ENCODE data around the gene NOLC1.
"Not testable (repeated sequence)": the region's sequence is repeated elsewhere in the genome, so short reads cannot be mapped to it uniquely, and the experiment has no call there.

The NOLC1 gene

DNA sequence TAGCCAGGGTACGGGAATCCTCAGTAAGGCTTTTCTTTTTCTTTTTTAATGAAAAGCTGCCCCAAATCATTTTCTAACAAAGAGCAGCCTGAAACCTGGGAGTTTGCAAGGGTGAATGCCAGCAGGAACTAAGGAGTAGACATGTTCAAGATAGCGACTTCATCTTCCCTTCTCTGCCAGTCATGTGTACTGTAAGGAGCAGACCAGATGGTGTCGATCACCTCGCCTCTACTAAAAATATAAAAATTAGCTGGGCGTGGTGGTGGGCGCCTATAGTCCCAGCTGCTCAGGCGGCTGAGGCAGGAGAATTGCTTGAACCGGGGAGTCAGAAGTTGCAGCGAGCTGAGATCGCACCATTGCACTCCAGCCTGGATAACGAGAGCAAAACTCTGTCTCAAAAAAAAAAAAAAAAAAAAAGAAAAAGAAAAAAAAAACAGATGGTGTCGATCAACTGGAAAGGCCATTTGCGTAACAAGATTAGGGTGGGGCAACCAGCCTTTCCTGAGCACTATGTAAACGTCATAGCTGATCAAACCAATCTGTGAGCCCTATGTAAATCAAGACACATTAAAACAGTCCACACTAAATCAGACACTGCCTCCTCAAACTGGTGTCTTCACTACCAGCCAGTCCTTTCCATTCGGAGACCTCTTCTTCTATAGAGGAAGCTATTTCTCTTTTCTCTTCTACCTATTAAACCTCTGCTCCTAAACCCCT lies 33.8 kb downstream of the NOLC1 start:
- no peak for TF ChIP-seq EZH2phosphoT487 (IDR thresholded peaks at IDR 0.05; ENCODE audit: borderline replicate concordance, low read length)
- TF ChIP-seq, protein P1, sequence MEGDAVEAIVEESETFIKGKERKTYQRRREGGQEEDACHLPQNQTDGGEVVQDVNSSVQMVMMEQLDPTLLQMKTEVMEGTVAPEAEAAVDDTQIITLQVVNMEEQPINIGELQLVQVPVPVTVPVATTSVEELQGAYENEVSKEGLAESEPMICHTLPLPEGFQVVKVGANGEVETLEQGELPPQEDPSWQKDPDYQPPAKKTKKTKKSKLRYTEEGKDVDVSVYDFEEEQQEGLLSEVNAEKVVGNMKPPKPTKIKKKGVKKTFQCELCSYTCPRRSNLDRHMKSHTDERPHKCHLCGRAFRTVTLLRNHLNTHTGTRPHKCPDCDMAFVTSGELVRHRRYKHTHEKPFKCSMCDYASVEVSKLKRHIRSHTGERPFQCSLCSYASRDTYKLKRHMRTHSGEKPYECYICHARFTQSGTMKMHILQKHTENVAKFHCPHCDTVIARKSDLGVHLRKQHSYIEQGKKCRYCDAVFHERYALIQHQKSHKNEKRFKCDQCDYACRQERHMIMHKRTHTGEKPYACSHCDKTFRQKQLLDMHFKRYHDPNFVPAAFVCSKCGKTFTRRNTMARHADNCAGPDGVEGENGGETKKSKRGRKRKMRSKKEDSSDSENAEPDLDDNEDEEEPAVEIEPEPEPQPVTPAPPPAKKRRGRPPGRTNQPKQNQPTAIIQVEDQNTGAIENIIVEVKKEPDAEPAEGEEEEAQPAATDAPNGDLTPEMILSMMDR (IDR thresholded peaks at IDR 0.05; ENCODE audit: low read depth, low read length, poor library complexity, severe bottlenecking) = no peak
- no peak overlapping the region for H3K4me3 ChIP-seq (ENCODE audit: low read length)
- no peaks in the 10 kb centered on the region for H3K79me2 ChIP-seq (ENCODE audit: control insufficient read depth, low read length)
- no peaks in the 10 kb centered on the region for H3F3A ChIP-seq (ENCODE audit: control insufficient read depth, insufficient read depth)
- no peaks in the 10 kb centered on the region for H4K20me1 ChIP-seq (ENCODE audit: control insufficient read depth, insufficient read depth, low read depth, low read length)
- no peaks in the 10 kb centered on the region for H3K36me3 ChIP-seq (ENCODE audit: control insufficient read depth, low read length)
- no peaks in the 10 kb centered on the region for H3K9me2 ChIP-seq (replicated peaks; ENCODE audit: control insufficient read depth, low read length)
- H3K27ac ChIP-seq (ENCODE audit: low read depth, low read length) = no peak overlapping the region
- H3K9me3 ChIP-seq (ENCODE audit: control insufficient read depth, insufficient read depth, low read length) = peaks cover 8% of the 10 kb centered on the region; the same call in 1 of the 2 replicates
- no peaks in the 10 kb centered on the region for H3K4me1 ChIP-seq (ENCODE audit: control insufficient read depth, low read length)
- H3K27me3 ChIP-seq (ENCODE audit: control insufficient read depth, low read length) = no peaks in the 10 kb centered on the region
- H3K4me2 ChIP-seq (ENCODE audit: low read length) = no peak overlapping the region

DNA sequence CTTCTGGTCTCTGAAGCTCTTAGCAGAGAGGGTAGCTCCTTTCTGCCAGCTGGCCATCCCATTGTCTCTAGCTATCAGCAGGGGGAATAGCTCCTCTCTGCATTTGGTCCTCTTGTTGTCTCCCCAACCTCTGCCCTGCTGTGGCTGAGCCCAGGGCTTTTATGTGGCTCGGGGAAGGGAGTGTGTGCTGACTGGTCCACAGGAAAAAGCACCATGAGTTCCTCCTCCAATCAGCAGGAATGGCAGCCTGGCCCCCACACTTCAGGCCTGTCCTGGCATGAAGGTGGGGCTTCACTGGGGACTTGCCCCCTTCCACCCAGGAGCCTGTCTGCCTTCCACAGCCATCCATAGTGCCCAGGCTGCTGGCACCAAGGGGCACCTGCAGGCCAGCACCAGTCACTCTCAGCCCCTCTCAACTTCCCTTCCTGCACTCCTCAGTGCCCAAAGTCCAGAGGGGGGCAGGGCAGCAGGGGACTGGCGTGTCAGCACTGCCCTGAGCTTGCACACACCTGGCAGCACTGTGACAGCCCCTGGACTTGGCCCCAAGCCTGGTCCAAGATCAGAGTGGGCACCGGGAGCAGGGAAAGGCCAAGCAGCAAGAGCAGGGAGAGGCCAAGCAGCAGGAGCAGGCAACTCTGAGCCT lies 36.2 kb downstream of the NOLC1 start:
- Histone ChIP-seq H3K27ac (ENCODE audit: low read depth, low read length) (no peak overlapping the region), H3K4me3 (ENCODE audit: low read length) (no peak overlapping the region), H3K9me2 (replicated peaks; ENCODE audit: control insufficient read depth, low read length) (no peaks in the 10 kb centered on the region), H3K9me3 (ENCODE audit: control insufficient read depth, insufficient read depth, low read length) (peaks cover 14% of the 10 kb centered on the region; the same call in 1 of the 2 replicates), H3K4me2 (ENCODE audit: low read length) (no peak overlapping the region), H3K27me3 (ENCODE audit: control insufficient read depth, low read length) (no peaks in the 10 kb centered on the region), H4K20me1 (ENCODE audit: control insufficient read depth, insufficient read depth, low read depth, low read length) (no peaks in the 10 kb centered on the region), H3K79me2 (ENCODE audit: control insufficient read depth, low read length) (no peaks in the 10 kb centered on the region), H3K36me3 (ENCODE audit: control insufficient read depth, low read length) (no peaks in the 10 kb centered on the region), H3F3A (ENCODE audit: control insufficient read depth, insufficient read depth) (no peaks in the 10 kb centered on the region), H3K4me1 (ENCODE audit: control insufficient read depth, low read length) (no peaks in the 10 kb centered on the region)
- TF ChIP-seq EZH2phosphoT487 (IDR thresholded peaks at IDR 0.05; ENCODE audit: borderline replicate concordance, low read length) = no peak
- TF ChIP-seq, protein P1 (IDR thresholded peaks at IDR 0.05; ENCODE audit: low read depth, low read length, poor library complexity, severe bottlenecking) = no peak

DNA sequence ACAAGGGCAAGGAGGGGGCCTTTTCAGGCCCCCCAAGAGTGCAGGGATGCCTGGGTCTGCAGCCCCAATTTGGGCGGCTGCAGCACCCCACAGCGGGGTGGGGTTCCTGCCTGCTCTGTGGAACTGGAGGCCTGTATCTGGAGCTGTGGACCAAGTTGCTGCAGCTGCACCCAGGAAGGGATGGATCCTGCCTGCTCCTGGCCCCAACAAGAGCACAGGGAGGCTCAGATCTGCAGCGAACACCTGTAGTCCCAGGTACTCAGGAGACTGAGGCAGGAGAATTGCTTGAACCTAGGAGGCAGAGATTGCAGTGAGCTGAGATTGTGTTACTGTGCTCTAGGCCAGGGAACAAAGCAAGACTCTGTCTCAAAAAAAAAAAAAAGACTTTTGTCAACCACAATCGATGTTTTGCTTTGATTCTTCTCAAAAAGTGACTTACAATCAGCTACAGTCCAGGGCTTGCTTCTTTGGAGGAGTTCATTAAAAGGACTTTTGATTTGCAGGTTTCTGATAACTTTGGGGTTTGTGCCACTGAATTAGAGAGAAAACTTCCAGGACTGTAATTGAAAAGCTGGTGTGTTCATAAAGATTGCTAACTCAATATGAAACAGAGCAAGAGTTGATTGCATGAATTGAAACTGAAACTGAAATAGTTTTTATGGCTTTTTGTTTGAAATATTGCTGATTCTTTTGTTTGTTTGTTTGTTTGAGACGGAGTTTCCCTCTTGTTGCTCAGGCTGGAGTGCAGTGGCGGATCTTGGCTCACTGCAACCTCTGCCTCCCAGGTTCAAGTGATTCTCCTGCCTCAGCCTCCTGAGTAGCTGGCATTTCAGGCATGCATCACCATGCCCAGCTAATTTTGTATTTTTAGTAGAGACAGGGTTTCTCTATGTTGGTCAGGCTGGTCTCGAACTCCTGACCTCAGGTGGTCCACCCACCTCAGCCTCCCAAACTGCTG lies 37.0 kb downstream of the NOLC1 start:
- H3K27me3 ChIP-seq (ENCODE audit: control insufficient read depth, low read length); H3K4me1 ChIP-seq (ENCODE audit: control insufficient read depth, low read length); H3K4me2 ChIP-seq (ENCODE audit: low read length): not testable (repeated sequence)

More for the DNA sequence above, 37.0 kb downstream of the NOLC1 start:
- H3F3A ChIP-seq (ENCODE audit: control insufficient read depth, insufficient read depth); H3K36me3 ChIP-seq (ENCODE audit: control insufficient read depth, low read length); H3K27ac ChIP-seq (ENCODE audit: low read depth, low read length); H3K9me2 ChIP-seq (replicated peaks; ENCODE audit: control insufficient read depth, low read length); H3K4me3 ChIP-seq (ENCODE audit: low read length); H3K79me2 ChIP-seq (ENCODE audit: control insufficient read depth, low read length); H4K20me1 ChIP-seq (ENCODE audit: control insufficient read depth, insufficient read depth, low read depth, low read length): not testable (repeated sequence)
- peaks cover 14% of the 10 kb centered on the region; the same call in 1 of the 2 replicates for H3K9me3 ChIP-seq (ENCODE audit: control insufficient read depth, insufficient read depth, low read length)

Measured in DOHH2 (cell line).